ENCODE measurements around the gene EVI5L. TPM values are rescaled to one million over a fixed set of nuclear protein-coding genes. Genes with fewer than 3 reads are reported as not detected.
A peak's percentile ranks its signal among the peaks of the same experiment; 100 is the strongest.

EVI5L gene
- total and polyA plus RNA-seq, 4 donors = 1.4 to 5.0 (median 4.4) TPM

DNA sequence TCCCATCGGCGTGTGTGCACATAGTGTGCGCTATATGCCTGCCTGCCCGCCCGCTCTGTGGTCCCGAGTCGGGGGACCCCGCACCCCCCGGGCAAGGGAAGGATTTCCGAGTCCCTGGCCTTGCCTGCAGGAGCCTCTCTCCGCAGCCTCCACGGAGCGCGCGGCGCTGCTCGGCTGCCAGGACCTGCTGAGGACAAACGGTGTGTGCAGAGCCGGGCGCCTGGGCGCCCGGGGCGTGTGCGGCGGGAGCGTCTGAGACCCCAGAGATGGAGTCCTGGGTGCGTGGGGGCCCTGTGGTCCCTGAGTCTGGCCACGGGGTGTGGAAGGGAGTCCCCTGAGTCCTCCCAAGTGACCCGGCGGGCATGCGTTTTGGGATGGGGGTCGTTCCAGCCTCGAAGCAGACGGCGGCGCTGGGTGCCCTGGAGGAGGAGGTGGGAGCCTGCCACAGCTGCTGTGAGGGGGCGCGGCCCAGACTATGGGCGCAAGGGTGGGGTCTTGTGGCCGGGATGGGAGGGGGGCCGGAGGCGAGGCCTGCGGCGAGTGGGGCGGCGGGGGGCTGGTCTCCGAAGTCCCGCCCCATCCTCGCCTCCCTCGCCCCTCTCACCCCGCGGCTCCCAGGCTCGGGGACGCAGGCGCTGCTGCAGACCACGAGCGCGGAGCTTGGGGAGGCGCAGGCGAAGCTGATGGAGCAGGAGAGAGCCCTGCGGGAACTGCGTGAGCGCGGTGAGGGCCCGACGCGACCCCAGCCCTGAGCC lies 41.7 kb upstream of the EVI5L start:
- TF ChIP-seq REST (IDR thresholded peaks at IDR 0.05) (no peak), ATF3 (IDR thresholded peaks at IDR 0.05) (no peak), EGR1 (IDR thresholded peaks at IDR 0.05; ENCODE audit: low read depth in 2 of 2) (no peak), SP1 (IDR thresholded peaks at IDR 0.05) (no peak), NR2F2 (IDR thresholded peaks at IDR 0.05) (no peak), FOXA1 (IDR thresholded peaks at IDR 0.05) (no peak), YY1 (IDR thresholded peaks at IDR 0.05) (no peak), HNF4G (IDR thresholded peaks at IDR 0.05) (no peak), RXRA (IDR thresholded peaks at IDR 0.05) (no peak), FOXA2 (IDR thresholded peaks at IDR 0.05) (no peak), TAF1 (conservative IDR thresholded peaks at IDR 0.05) (no peak), HNF4A (conservative IDR thresholded peaks at IDR 0.05) (no peak), MAX (IDR thresholded peaks at IDR 0.05) (no peak), GABPA (IDR thresholded peaks at IDR 0.05 in 1 of 2, conservative IDR thresholded peaks at IDR 0.05 in 1 of 2) (no peak)
- TF ChIP-seq, protein P1, sequence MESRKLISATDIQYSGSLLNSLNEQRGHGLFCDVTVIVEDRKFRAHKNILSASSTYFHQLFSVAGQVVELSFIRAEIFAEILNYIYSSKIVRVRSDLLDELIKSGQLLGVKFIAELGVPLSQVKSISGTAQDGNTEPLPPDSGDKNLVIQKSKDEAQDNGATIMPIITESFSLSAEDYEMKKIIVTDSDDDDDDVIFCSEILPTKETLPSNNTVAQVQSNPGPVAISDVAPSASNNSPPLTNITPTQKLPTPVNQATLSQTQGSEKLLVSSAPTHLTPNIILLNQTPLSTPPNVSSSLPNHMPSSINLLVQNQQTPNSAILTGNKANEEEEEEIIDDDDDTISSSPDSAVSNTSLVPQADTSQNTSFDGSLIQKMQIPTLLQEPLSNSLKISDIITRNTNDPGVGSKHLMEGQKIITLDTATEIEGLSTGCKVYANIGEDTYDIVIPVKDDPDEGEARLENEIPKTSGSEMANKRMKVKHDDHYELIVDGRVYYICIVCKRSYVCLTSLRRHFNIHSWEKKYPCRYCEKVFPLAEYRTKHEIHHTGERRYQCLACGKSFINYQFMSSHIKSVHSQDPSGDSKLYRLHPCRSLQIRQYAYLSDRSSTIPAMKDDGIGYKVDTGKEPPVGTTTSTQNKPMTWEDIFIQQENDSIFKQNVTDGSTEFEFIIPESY (IDR thresholded peaks at IDR 0.05) = no peak
- peaks cover 0 to 8% (median 2%) of the 10 kb centered on the region in 4 donors for H3K4me1 ChIP-seq (ENCODE audit: control insufficient read depth in 4 of 4, insufficient read depth in 4 of 4, low read length in 3 of 4)
- H3K36me3 ChIP-seq (ENCODE audit: control insufficient read depth in 4 of 4, insufficient read depth in 3 of 4, low read depth in 1 of 4, low read length in 3 of 4) = peaks cover 0 to 1% (median 0%) of the 10 kb centered on the region in 4 donors
- peaks cover 0 to 2% (median 2%) of the 10 kb centered on the region in 4 donors for H3K27me3 ChIP-seq (ENCODE audit: control insufficient read depth in 4 of 4, insufficient read depth in 4 of 4, low read length in 3 of 4)
- H3K9me3 ChIP-seq (ENCODE audit: control insufficient read depth in 4 of 4, low read length in 3 of 4) = no peaks in the 10 kb centered on the region
- no peak overlapping the region for H3K27ac ChIP-seq (ENCODE audit: low read depth in 1 of 2, low read length in 2 of 2)
- no peak for DNase-seq (ENCODE audit: low spot score)
- no peak overlapping the region for H3K9ac ChIP-seq (ENCODE audit: low read depth in 1 of 2, low read length in 2 of 2)
- H3K4me3 ChIP-seq (ENCODE audit: low read depth in 1 of 3, low read length in 3 of 3) = peak overlapping the region in 1 of 3 donors; percentile 4
- WGBS = 6% methylated on average over 67 of the region's 67 CpGs

- peak overlapping the region in 1 of 3 donors; percentile 4 for H3K4me3 ChIP-seq (ENCODE audit: low read depth in 1 of 3, low read length in 3 of 3)
Measured at GRCh38 chr19:7788933-7789323, 41.1 kb upstream of the EVI5L start.

More at GRCh38 chr19:7788933-7789323, 41.1 kb upstream of the EVI5L start:
- H3K36me3 ChIP-seq (ENCODE audit: control insufficient read depth in 4 of 4, insufficient read depth in 3 of 4, low read depth in 1 of 4, low read length in 3 of 4) = peaks cover 0 to 1% (median 0%) of the 10 kb centered on the region in 4 donors
- H3K9ac ChIP-seq (ENCODE audit: low read depth in 1 of 2, low read length in 2 of 2) = no peak overlapping the region
- H3K9me3 ChIP-seq (ENCODE audit: control insufficient read depth in 4 of 4, low read length in 3 of 4) = no peaks in the 10 kb centered on the region
- H3K4me1 ChIP-seq (ENCODE audit: control insufficient read depth in 4 of 4, insufficient read depth in 4 of 4, low read length in 3 of 4) = peaks cover 0 to 6% (median 2%) of the 10 kb centered on the region in 4 donors
- no peak overlapping the region for H3K27ac ChIP-seq (ENCODE audit: low read depth in 1 of 2, low read length in 2 of 2)
- TF ChIP-seq GABPA (IDR thresholded peaks at IDR 0.05 in 1 of 2, conservative IDR thresholded peaks at IDR 0.05 in 1 of 2) = no peak
- TF ChIP-seq NR2F2 (IDR thresholded peaks at IDR 0.05) = peak; percentile 13
- 4% methylated on average over 23 of the region's 23 CpGs for WGBS
- H3K27me3 ChIP-seq (ENCODE audit: control insufficient read depth in 4 of 4, insufficient read depth in 4 of 4, low read length in 3 of 4) = peaks cover 0 to 2% (median 2%) of the 10 kb centered on the region in 4 donors
- DNase-seq (ENCODE audit: low spot score) = no peak
